MM.1S (cell line): Measurements from ENCODE around the gene PTCRA.

Source experiments
- DNase-seq: peaks from one replicate; pipeline ENCODE4 v3.0.0-alpha.2; 2015
- H2AFZ ChIP-seq: fragments of 300-600 bp; sonication (generic); 2 replicates; pipeline ENCODE4 v1.6.0; 2016; ENCODE audit warnings: antibody characterized with exemption, low read length
- H3F3A ChIP-seq: fragments of 300-600 bp; sonication (generic); 2 replicates; pipeline ENCODE4 v1.6.1; 2016; ENCODE audit warnings: mild to moderate bottlenecking, antibody characterized with exemption, low read length, moderate library complexity, mixed read lengths; ENCODE audit not compliant: insufficient read depth
- H3K27ac ChIP-seq: fragments of 300-600 bp; sonication (generic); 2 replicates; pipeline ENCODE4 v1.5.1; 2016; ENCODE audit warnings: mild to moderate bottlenecking, low read length
- H3K27me3 ChIP-seq: fragments of 300-600 bp; sonication (generic); replicated peaks from 2 replicates; pipeline ENCODE4 v1.6.0; 2016; ENCODE audit warnings: low read length; ENCODE audit not compliant: insufficient read depth
- H3K36me3 ChIP-seq: fragments of 300-600 bp; sonication (generic); replicated peaks from 2 replicates; pipeline ENCODE4 v1.6.1; 2016; ENCODE audit warnings: mild to moderate bottlenecking, low read length, mixed read lengths; ENCODE audit not compliant: insufficient read depth
- H3K4me1 ChIP-seq: fragments of 300-600 bp; sonication (generic); 2 replicates; pipeline ENCODE4 v1.6.1; 2016; ENCODE audit warnings: low read length, mixed read lengths
- H3K4me2 ChIP-seq: fragments of 300-600 bp; sonication (generic); 2 replicates; pipeline ENCODE4 v1.6.0; 2016; ENCODE audit warnings: low read depth, low read length
- H3K4me3 ChIP-seq: fragments of 300-600 bp; sonication (generic); 2 replicates; pipeline ENCODE4 v1.5.1; 2016; ENCODE audit warnings: low read length, mixed read lengths
- H3K79me2 ChIP-seq: fragments of 300-600 bp; sonication (generic); 2 replicates; pipeline ENCODE4 v1.6.1; 2016; ENCODE audit warnings: mixed run types, low read length, mixed read lengths
- H3K9ac ChIP-seq: fragments of 300-600 bp; sonication (generic); 2 replicates; pipeline ENCODE4 v1.6.1; 2016; ENCODE audit warnings: low read length, mixed read lengths
- H3K9me2 ChIP-seq: fragments of 300-600 bp; sonication (generic); replicated peaks from 2 replicates; pipeline ENCODE4 v1.6.1; 2016; ENCODE audit warnings: mild to moderate bottlenecking, low read length, mixed read lengths; ENCODE audit not compliant: insufficient read depth
- H3K9me3 ChIP-seq: fragments of 300-600 bp; sonication (generic); replicated peaks from 2 replicates; pipeline ENCODE4 v1.6.1; 2016; ENCODE audit warnings: mild to moderate bottlenecking, low read length, mixed read lengths; ENCODE audit not compliant: insufficient read depth
- H4K20me1 ChIP-seq: fragments of 300-600 bp; sonication (generic); 2 replicates; pipeline ENCODE4 v1.6.1; 2016; ENCODE audit warnings: mild to moderate bottlenecking, low read length, moderate library complexity, mixed read lengths; ENCODE audit not compliant: insufficient read depth
- EZH2 ChIP-seq: fragments of 300-600 bp; sonication (generic); optimal IDR thresholded peaks from 2 replicates; pipeline ENCODE3; 2017; ENCODE audit warnings: low read depth, mild to moderate bottlenecking, antibody characterized with exemption, low read length, mixed read lengths
- EZH2phosphoT487 ChIP-seq: fragments of 300-600 bp; sonication (generic); IDR thresholded peaks from 2 replicates; pipeline ENCODE4 v1.6.1; 2018; ENCODE audit warnings: antibody characterized with exemption, low read length
- TF ChIP-seq, protein P1 (sequence below): fragments of 300-600 bp; sonication (generic); IDR thresholded peaks from 2 replicates; pipeline ENCODE4 v1.5.1; 2016; ENCODE audit warnings: antibody characterized with exemption, low read length, mixed read lengths

PTCRA gene

DNA sequence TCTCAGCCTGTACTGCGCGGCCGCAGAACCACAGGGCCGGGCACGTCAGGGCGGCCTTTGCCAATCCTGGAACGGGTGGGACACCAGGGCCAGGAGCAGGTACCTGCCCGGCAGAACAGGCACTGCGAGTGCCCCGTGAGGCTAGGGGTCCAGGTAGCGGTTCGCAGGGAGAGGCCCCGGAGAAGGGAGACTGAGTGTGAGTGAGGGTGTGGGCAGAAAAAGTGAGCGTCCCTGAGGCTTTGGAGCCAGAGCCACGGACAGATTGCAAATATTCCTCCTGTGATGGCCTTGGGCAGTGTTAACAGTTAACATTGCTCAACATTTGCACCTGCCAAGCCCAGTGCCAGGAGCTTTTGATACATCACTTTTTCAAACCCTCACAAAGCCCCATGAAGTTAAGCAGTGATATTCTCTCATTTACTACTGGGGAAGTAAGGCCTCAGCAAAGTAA lies 45.2 kb downstream of the PTCRA start:
- TF ChIP-seq EZH2, result no peak
- TF ChIP-seq EZH2phosphoT487, result no peak
- TF ChIP-seq, protein P1, sequence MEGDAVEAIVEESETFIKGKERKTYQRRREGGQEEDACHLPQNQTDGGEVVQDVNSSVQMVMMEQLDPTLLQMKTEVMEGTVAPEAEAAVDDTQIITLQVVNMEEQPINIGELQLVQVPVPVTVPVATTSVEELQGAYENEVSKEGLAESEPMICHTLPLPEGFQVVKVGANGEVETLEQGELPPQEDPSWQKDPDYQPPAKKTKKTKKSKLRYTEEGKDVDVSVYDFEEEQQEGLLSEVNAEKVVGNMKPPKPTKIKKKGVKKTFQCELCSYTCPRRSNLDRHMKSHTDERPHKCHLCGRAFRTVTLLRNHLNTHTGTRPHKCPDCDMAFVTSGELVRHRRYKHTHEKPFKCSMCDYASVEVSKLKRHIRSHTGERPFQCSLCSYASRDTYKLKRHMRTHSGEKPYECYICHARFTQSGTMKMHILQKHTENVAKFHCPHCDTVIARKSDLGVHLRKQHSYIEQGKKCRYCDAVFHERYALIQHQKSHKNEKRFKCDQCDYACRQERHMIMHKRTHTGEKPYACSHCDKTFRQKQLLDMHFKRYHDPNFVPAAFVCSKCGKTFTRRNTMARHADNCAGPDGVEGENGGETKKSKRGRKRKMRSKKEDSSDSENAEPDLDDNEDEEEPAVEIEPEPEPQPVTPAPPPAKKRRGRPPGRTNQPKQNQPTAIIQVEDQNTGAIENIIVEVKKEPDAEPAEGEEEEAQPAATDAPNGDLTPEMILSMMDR, result no peak
- Histone ChIP-seq H3K4me2 (peak overlapping the region; percentile 77), H3K9me3 (no peaks in the 10 kb centered on the region), H3K4me3 (peak overlapping the region; percentile 66), H3K4me1 (no peaks in the 10 kb centered on the region), H3K9ac (no peak overlapping the region), H3K27me3 (no peaks in the 10 kb centered on the region), H3F3A (no peaks in the 10 kb centered on the region; the same call in 1 of the 2 replicates), H2AFZ (peak overlapping the region; percentile 49), H3K27ac (no peak overlapping the region), H3K36me3 (no peaks in the 10 kb centered on the region), H4K20me1 (no peaks in the 10 kb centered on the region), H3K79me2 (no peaks in the 10 kb centered on the region), H3K9me2 (no peaks in the 10 kb centered on the region)
- no peak for DNase-seq

DNA sequence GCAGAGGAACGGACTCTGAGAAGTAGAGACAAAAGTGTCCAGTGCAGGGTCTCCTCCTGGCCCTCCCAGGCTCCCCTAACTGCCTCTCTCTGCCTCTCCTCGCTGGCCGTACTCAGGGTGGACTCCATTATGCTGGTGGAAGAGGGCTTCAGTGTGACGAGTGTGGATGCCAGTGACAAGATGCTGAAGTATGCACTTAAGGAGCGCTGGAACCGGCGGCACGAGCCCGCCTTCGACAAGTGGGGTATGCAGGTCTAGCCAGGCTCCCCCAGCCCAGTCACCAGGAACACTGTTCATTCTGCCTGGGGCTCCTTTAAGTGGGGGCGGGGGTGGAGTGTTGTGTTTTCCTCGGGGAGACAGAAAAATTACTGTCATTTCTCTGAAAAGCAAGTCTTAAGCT lies 46.2 kb downstream of the PTCRA start:
- H3K79me2 ChIP-seq, result no peaks in the 10 kb centered on the region
- H3K4me2 ChIP-seq, result no peak overlapping the region
- no peaks in the 10 kb centered on the region for H3K36me3 ChIP-seq
- no peaks in the 10 kb centered on the region for H3K27me3 ChIP-seq
- no peaks in the 10 kb centered on the region for H3K9me2 ChIP-seq
- no peaks in the 10 kb centered on the region for H4K20me1 ChIP-seq
- no peak overlapping the region for H3K4me3 ChIP-seq
- DNase-seq, result no peak
- TF ChIP-seq, protein P1, result no peak
- TF ChIP-seq EZH2 (no peak), EZH2phosphoT487 (no peak)
- H3K9me3 ChIP-seq, result no peaks in the 10 kb centered on the region
- no peaks in the 10 kb centered on the region; the same call in 1 of the 2 replicates for H3F3A ChIP-seq
- no peak overlapping the region for H3K9ac ChIP-seq
- H2AFZ ChIP-seq, result no peak overlapping the region
- H3K27ac ChIP-seq, result no peak overlapping the region
- no peaks in the 10 kb centered on the region for H3K4me1 ChIP-seq

DNA sequence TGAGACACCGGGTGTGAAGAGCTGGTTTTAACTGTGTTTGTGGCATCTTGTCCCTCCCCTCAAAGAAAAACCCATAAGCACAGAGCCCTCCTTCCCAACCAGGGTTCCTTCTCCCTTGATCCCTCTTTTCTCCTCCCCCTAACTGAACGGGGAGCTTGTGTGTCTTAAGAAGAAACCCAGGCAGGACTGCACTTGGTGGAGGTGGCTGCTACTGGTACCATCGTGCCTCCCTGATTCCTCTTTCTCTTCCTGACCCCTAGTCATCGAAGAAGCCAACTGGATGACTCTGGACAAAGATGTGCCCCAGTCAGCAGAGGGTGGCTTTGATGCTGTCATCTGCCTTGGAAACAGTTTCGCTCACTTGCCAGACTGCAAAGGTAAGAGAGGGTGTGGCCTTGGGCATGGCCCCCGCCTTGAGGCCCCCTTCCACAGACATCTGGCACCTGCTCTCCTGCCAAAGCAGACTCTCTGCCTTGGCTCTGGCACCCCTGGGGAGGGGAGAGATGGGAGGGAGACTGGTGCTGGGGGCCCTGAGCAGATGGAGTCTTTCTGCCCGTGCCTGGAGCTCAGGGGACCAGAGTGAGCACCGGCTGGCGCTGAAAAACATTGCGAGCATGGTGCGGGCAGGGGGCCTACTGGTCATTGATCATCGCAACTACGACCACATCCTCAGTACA lies 46.8 kb downstream of the PTCRA start:
- Histone ChIP-seq H3K27me3 (no peaks in the 10 kb centered on the region), H3K4me3 (no peak overlapping the region), H3K9me3 (no peaks in the 10 kb centered on the region), H3K79me2 (no peaks in the 10 kb centered on the region), H3K27ac (no peak overlapping the region), H3K9me2 (no peaks in the 10 kb centered on the region), H3K9ac (no peak overlapping the region), H3K36me3 (no peaks in the 10 kb centered on the region), H4K20me1 (no peaks in the 10 kb centered on the region), H3K4me2 (no peak overlapping the region), H3K4me1 (no peaks in the 10 kb centered on the region), H2AFZ (no peak overlapping the region), H3F3A (no peaks in the 10 kb centered on the region)
- TF ChIP-seq EZH2phosphoT487 (no peak), EZH2 (no peak)
- TF ChIP-seq, protein P1, result no peak
- no peak for DNase-seq
